ENCODE results near the gene CNTNAP5. TPM values are rescaled to one million over a fixed set of nuclear protein-coding genes. Genes with fewer than 3 reads are reported as not detected.

The CNTNAP5 gene
- total RNA-seq, 1 donor from 2014 or later, result not detected

DNA sequence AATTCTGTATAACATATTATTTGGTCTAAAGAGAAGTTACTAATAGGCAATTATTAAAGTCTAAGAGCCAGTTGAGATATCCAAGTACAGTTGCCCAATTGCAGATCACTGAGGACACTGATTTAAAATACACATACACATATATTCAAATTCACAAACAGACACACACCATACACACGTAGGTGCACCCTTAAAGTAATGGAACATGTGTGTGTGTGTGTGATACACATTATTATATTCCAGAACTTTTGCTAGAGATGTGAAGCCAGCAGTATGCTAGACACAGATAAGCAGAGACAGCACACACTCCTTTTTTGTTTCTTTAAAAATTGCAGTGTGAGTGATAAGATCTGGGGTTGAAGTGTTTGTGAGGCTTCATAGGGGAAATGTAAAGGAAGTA lies 292.5 kb downstream of the CNTNAP5 start:
- no peak overlapping the region for H3K4me2 ChIP-seq
- H3K4me3 ChIP-seq, result no peak overlapping the region
- H3K9ac ChIP-seq, result no peak overlapping the region
- Mint-ChIP-seq H3K27ac (no peak overlapping the region), H3K4me3 (no peak overlapping the region), H3K36me3 (no peaks in the 10 kb centered on the region), H3K27me3 (ENCODE audit: insufficient read depth, low read depth) (peaks cover 3% of the 10 kb centered on the region), H3K9me3 (no peaks in the 10 kb centered on the region), H3K4me1 (peaks cover 13% of the 10 kb centered on the region)
- no peak for DNase-seq (ENCODE audit: low spot score)
- TF ChIP-seq EZH2 (IDR thresholded peaks at IDR 0.05) (no peak), EZH2phosphoT487 (IDR thresholded peaks at IDR 0.05) (no peak)
- TF ChIP-seq, protein P1, sequence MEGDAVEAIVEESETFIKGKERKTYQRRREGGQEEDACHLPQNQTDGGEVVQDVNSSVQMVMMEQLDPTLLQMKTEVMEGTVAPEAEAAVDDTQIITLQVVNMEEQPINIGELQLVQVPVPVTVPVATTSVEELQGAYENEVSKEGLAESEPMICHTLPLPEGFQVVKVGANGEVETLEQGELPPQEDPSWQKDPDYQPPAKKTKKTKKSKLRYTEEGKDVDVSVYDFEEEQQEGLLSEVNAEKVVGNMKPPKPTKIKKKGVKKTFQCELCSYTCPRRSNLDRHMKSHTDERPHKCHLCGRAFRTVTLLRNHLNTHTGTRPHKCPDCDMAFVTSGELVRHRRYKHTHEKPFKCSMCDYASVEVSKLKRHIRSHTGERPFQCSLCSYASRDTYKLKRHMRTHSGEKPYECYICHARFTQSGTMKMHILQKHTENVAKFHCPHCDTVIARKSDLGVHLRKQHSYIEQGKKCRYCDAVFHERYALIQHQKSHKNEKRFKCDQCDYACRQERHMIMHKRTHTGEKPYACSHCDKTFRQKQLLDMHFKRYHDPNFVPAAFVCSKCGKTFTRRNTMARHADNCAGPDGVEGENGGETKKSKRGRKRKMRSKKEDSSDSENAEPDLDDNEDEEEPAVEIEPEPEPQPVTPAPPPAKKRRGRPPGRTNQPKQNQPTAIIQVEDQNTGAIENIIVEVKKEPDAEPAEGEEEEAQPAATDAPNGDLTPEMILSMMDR (IDR thresholded peaks at IDR 0.05), result no peak
- H3K4me1 ChIP-seq, result no peaks in the 10 kb centered on the region
- no peaks in the 10 kb centered on the region for H3K36me3 ChIP-seq
- H3K27me3 ChIP-seq, result no peaks in the 10 kb centered on the region
- no peak overlapping the region for H2AFZ ChIP-seq (replicated peaks)
- no peak overlapping the region for H3K27ac ChIP-seq
- no peaks in the 10 kb centered on the region for H3F3A ChIP-seq (ENCODE audit: low read depth)
- H4K20me1 ChIP-seq (ENCODE audit: low read depth), result no peaks in the 10 kb centered on the region
- no peaks in the 10 kb centered on the region for H3K79me2 ChIP-seq (ENCODE audit: low read depth)
- H3K9me3 ChIP-seq (ENCODE audit: low read depth), result no peaks in the 10 kb centered on the region

DNA sequence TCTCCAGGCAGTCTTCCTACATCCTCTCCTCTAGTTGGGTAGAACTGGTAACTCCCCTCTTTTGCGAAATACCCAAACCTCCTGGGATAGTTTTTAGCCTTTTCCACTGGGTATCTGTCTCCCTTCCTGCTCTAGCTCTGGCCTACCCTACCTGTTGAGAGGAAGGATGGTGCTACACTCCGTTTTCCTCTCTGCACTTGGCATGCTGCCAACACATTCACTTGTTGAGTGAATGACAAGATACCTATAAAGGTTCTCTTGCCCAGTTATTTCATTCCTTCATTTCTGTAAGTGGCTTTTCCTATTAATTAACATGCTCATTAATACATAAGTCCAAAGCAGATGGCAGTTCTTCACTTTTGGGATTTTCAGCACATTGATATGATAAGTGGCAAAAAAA lies 293.8 kb downstream of the CNTNAP5 start:
- H4K20me1 ChIP-seq (ENCODE audit: low read depth), result no peaks in the 10 kb centered on the region
- H3K4me1 ChIP-seq, result no peaks in the 10 kb centered on the region
- H3F3A ChIP-seq (ENCODE audit: low read depth), result no peaks in the 10 kb centered on the region
- no peaks in the 10 kb centered on the region for H3K9me3 ChIP-seq (ENCODE audit: low read depth)
- Mint-ChIP-seq H3K9me3 (no peaks in the 10 kb centered on the region), H3K27me3 (ENCODE audit: insufficient read depth, low read depth) (peaks cover 3% of the 10 kb centered on the region), H3K27ac (no peak overlapping the region), H3K36me3 (no peaks in the 10 kb centered on the region), H3K4me3 (no peak overlapping the region), H3K4me1 (peaks cover 13% of the 10 kb centered on the region)
- H3K27ac ChIP-seq, result no peak overlapping the region
- no peaks in the 10 kb centered on the region for H3K27me3 ChIP-seq
- H3K4me3 ChIP-seq, result no peak overlapping the region
- no peak for TF ChIP-seq EZH2 (IDR thresholded peaks at IDR 0.05)
- no peaks in the 10 kb centered on the region for H3K36me3 ChIP-seq
- no peak overlapping the region for H3K9ac ChIP-seq
- no peak overlapping the region for H3K4me2 ChIP-seq
- DNase-seq (ENCODE audit: low spot score), result no peak
- no peaks in the 10 kb centered on the region for H3K79me2 ChIP-seq (ENCODE audit: low read depth)
- no peak overlapping the region for H2AFZ ChIP-seq (replicated peaks)

DNA sequence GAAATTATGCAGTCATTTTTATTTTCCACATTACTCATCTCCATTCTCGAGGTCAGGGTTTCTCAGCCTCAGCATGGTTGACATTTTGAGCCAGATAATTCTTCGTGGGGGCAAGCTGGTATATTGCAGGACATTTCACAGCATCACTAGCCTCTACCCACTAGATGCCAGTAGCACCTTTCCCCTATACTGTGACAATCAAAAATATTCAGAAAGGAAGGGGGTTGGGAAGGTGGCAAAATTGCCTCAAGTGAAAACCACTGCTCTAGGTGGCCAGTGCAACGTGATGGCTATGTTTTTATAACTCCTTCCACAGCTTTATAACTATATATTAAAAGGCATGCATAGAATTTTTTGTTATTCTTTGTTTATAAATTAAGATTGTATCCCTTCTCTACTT lies 294.5 kb downstream of the CNTNAP5 start:
- Histone ChIP-seq H4K20me1 (ENCODE audit: low read depth) (no peaks in the 10 kb centered on the region), H2AFZ (replicated peaks) (no peak overlapping the region), H3K79me2 (ENCODE audit: low read depth) (no peaks in the 10 kb centered on the region), H3K9me3 (ENCODE audit: low read depth) (no peaks in the 10 kb centered on the region), H3K4me3 (no peak overlapping the region), H3K4me1 (no peaks in the 10 kb centered on the region), H3K27me3 (no peaks in the 10 kb centered on the region), H3F3A (ENCODE audit: low read depth) (no peaks in the 10 kb centered on the region), H3K9ac (no peak overlapping the region), H3K4me2 (no peak overlapping the region), H3K36me3 (no peaks in the 10 kb centered on the region), H3K27ac (no peak overlapping the region)
- H3K27ac Mint-ChIP-seq, result no peak overlapping the region
- no peak for DNase-seq (ENCODE audit: low spot score)
- TF ChIP-seq, protein P1 (IDR thresholded peaks at IDR 0.05), result no peak
- TF ChIP-seq EZH2phosphoT487 (IDR thresholded peaks at IDR 0.05) (no peak), EZH2 (IDR thresholded peaks at IDR 0.05) (no peak)
- H3K36me3 Mint-ChIP-seq, result no peaks in the 10 kb centered on the region
- peaks cover 3% of the 10 kb centered on the region for H3K27me3 Mint-ChIP-seq (ENCODE audit: insufficient read depth, low read depth)
- H3K9me3 Mint-ChIP-seq, result no peaks in the 10 kb centered on the region
- H3K4me1 Mint-ChIP-seq, result peaks cover 13% of the 10 kb centered on the region
- no peak overlapping the region for H3K4me3 Mint-ChIP-seq

DNA sequence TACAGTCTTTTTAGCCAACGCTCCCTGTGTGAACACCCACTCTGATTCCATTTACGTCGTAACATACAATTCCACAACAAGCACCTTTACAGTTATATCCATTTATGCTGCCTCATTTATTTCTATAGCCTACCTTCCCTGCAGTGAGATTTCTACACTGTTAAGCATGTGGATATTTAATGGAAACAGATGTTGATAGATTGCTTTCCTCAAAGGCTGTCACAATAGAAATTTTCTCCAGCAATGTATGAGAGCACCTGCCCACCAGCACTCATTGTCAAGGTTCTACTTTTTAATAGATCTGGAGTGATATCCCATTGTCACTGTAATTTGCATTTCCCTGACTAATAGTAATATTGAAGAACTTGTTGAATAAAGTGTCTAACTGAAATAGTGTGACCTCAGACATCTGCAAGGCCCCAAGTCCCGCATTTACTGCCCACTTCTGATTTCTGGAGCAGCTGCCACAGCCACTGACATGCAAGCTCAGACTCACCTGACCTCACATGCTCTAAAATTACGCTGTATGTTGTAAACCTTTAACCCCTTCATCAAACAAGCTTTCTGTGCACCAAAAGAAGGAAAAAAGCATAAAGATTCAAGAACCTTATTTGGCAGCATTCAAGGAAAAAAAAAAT lies 295.1 kb downstream of the CNTNAP5 start:
- H3K27ac Mint-ChIP-seq, result no peak overlapping the region
- no peaks in the 10 kb centered on the region for H3K4me1 ChIP-seq

More for the DNA sequence above, 295.1 kb downstream of the CNTNAP5 start:
- TF ChIP-seq EZH2 (IDR thresholded peaks at IDR 0.05) (no peak), EZH2phosphoT487 (IDR thresholded peaks at IDR 0.05) (no peak)
- TF ChIP-seq, protein P1 (IDR thresholded peaks at IDR 0.05), result no peak
- Mint-ChIP-seq H3K4me3 (no peak overlapping the region), H3K27me3 (ENCODE audit: insufficient read depth, low read depth) (peaks cover 3% of the 10 kb centered on the region), H3K4me1 (peaks cover 13% of the 10 kb centered on the region), H3K9me3 (no peaks in the 10 kb centered on the region), H3K36me3 (no peaks in the 10 kb centered on the region)
- H3K4me2 ChIP-seq, result no peak overlapping the region
- H2AFZ ChIP-seq (replicated peaks), result no peak overlapping the region
- DNase-seq (ENCODE audit: low spot score), result no peak
- no peaks in the 10 kb centered on the region for H3F3A ChIP-seq (ENCODE audit: low read depth)
- no peaks in the 10 kb centered on the region for H3K27me3 ChIP-seq
- H3K9ac ChIP-seq, result no peak overlapping the region
- no peaks in the 10 kb centered on the region for H4K20me1 ChIP-seq (ENCODE audit: low read depth)
- H3K4me3 ChIP-seq, result no peak overlapping the region
- no peak overlapping the region for H3K27ac ChIP-seq
- no peaks in the 10 kb centered on the region for H3K79me2 ChIP-seq (ENCODE audit: low read depth)
- no peaks in the 10 kb centered on the region for H3K36me3 ChIP-seq
- no peaks in the 10 kb centered on the region for H3K9me3 ChIP-seq (ENCODE audit: low read depth)
